ENCODE measurements around the gene SDK1. TPM values are rescaled to one million over a fixed set of nuclear protein-coding genes. Genes with fewer than 3 reads are reported as not detected.

SDK1 gene
- polyA plus RNA-seq, 2 donors: 0.33 to 0.47 TPM

DNA sequence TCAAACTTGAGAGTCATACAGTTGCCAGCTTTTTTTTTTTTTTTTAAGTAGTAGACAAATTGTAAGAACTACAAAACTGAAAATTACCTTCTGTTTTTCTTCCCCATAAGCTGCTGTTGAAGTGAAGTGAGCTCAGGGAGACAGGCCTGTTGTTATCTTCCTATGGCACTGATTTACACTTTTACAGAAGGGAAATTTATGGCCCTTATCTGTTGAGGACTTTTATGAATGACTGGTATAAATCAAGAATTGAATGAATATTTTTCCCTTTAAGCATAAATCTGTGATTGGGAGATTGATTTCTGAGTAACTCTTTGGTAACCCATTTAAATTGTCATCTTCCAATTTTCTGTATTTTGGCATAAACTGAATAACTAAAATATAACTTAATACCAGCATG, 124.0 kb downstream of the SDK1 start:
- Histone ChIP-seq H3K27me3 (ENCODE audit: control insufficient read depth in 1 of 2, insufficient read depth in 2 of 2, low read length in 2 of 2) (no peaks in the 10 kb centered on the region), H3K4me3 (ENCODE audit: low read depth in 1 of 2, low read length in 2 of 2) (no peak overlapping the region), H3K9me3 (ENCODE audit: control insufficient read depth in 2 of 2, insufficient read depth in 1 of 2, low read depth in 1 of 2, low read length in 1 of 2) (no peaks in the 10 kb centered on the region), H3K36me3 (ENCODE audit: control insufficient read depth in 2 of 2, insufficient read depth in 2 of 2, low read length in 1 of 2) (no peaks in the 10 kb centered on the region), H3K4me1 (ENCODE audit: control insufficient read depth in 2 of 2, insufficient read depth in 2 of 2, low read length in 1 of 2) (no peaks in the 10 kb centered on the region), H3K27ac (ENCODE audit: low read depth in 2 of 2, low read length in 1 of 2) (no peak overlapping the region)

DNA sequence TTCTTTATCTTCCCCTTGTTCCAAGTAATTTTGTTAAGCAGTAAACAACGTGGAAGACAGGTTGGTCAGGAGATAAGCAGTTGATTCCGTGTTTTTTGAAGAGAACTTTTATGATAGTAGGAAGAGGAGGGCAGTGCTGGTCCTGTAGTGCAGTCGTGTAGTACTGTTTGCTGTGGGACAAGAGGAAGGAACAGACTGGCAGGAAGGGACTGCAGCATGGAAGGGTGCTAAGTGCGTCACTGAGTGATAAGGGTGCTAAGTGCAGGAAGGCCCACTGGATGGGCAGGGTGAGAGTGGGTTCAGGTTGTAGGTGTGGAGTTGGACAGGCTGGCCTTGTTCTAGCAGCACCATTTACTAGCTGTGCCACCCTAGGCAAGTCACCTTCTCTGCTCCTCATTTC, 125.0 kb downstream of the SDK1 start:
- Histone ChIP-seq H3K36me3 (ENCODE audit: control insufficient read depth in 2 of 2, insufficient read depth in 2 of 2, low read length in 1 of 2) (no peaks in the 10 kb centered on the region), H3K4me3 (ENCODE audit: low read depth in 1 of 2, low read length in 2 of 2) (no peak overlapping the region), H3K27me3 (ENCODE audit: control insufficient read depth in 1 of 2, insufficient read depth in 2 of 2, low read length in 2 of 2) (no peaks in the 10 kb centered on the region), H3K4me1 (ENCODE audit: control insufficient read depth in 2 of 2, insufficient read depth in 2 of 2, low read length in 1 of 2) (no peaks in the 10 kb centered on the region), H3K27ac (ENCODE audit: low read depth in 2 of 2, low read length in 1 of 2) (no peak overlapping the region), H3K9me3 (ENCODE audit: control insufficient read depth in 2 of 2, insufficient read depth in 1 of 2, low read depth in 1 of 2, low read length in 1 of 2) (no peaks in the 10 kb centered on the region)
- WGBS, 2 donors: 65 to 67% methylated on average over 4 of the region's 4 CpGs

DNA sequence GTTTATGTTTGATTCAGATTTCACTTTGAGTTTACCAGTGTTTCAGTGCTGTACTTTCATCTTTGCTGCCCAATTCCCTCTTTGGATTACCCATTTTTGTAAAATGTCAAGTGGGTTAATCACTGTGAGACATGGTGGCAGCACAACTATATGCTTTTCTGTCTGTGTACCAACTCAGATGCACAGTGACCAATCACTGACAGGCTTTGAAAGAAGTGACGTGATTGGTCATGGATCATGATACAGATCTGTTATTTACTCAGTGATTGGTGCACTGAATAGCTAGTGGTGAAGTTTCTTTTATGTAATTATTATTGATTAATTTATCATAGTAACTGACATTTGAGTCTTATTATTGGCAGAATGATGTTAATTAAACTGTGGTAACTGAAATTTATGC, 126.9 kb downstream of the SDK1 start:
- H3K27ac ChIP-seq (ENCODE audit: low read depth in 2 of 2, low read length in 1 of 2): no peak overlapping the region
- no peaks in the 10 kb centered on the region for H3K9me3 ChIP-seq (ENCODE audit: control insufficient read depth in 2 of 2, insufficient read depth in 1 of 2, low read depth in 1 of 2, low read length in 1 of 2)
- H3K4me3 ChIP-seq (ENCODE audit: low read depth in 1 of 2, low read length in 2 of 2): no peak overlapping the region
- H3K27me3 ChIP-seq (ENCODE audit: control insufficient read depth in 1 of 2, insufficient read depth in 2 of 2, low read length in 2 of 2): no peaks in the 10 kb centered on the region
- no peaks in the 10 kb centered on the region for H3K4me1 ChIP-seq (ENCODE audit: control insufficient read depth in 2 of 2, insufficient read depth in 2 of 2, low read length in 1 of 2)
- no peaks in the 10 kb centered on the region for H3K36me3 ChIP-seq (ENCODE audit: control insufficient read depth in 2 of 2, insufficient read depth in 2 of 2, low read length in 1 of 2)
- WGBS, 2 donors: 88 to 96% methylated on average over 1 of the region's 1 CpG

DNA sequence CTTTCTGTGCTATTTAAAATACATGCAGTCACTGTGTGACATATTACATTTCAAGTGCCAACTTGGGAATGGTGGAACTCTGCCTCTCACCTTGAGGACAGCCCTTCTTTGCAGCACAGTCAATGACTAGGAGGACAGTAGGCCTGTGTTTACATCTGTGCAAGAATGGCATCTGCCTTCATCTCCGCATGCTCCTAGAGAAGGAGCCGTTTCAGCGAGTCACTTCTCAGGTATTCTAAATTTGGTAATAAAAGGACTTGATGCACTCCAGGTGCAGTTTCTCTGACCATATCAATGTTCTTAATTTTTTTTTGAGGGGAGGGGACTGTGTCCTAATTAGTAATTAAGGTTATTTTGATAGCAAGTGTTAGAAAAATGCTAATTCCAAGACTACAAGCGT, 128.9 kb downstream of the SDK1 start:
- Histone ChIP-seq H3K4me3 (ENCODE audit: low read depth in 1 of 2, low read length in 2 of 2) (no peak overlapping the region), H3K27me3 (ENCODE audit: control insufficient read depth in 1 of 2, insufficient read depth in 2 of 2, low read length in 2 of 2) (no peaks in the 10 kb centered on the region), H3K4me1 (ENCODE audit: control insufficient read depth in 2 of 2, insufficient read depth in 2 of 2, low read length in 1 of 2) (no peaks in the 10 kb centered on the region), H3K27ac (ENCODE audit: low read depth in 2 of 2, low read length in 1 of 2) (no peak overlapping the region), H3K9me3 (ENCODE audit: control insufficient read depth in 2 of 2, insufficient read depth in 1 of 2, low read depth in 1 of 2, low read length in 1 of 2) (no peaks in the 10 kb centered on the region), H3K36me3 (ENCODE audit: control insufficient read depth in 2 of 2, insufficient read depth in 2 of 2, low read length in 1 of 2) (no peaks in the 10 kb centered on the region)
- WGBS, 2 donors: 88 to 89% methylated on average over 4 of the region's 4 CpGs

DNA sequence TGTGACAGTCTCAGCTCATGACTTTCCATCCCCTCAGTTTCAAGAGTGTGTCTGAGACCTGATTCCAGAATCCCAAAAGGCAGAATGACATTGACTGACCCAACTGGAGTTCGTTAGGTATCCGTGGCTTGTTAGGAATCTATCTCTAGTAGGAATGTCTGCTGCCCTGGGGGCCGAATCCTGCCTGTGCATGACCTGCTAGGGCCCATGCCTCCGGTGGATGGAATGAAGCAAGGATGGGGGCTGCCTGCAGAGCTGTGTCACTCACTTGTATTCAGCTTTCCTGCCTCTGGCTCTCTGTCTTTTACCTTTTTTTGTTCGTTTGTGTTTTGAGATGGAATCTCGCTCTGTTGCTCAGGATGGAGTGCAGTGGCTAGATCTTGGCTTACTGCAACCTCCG, 129.5 kb downstream of the SDK1 start:
- H3K27ac ChIP-seq (ENCODE audit: low read depth in 2 of 2, low read length in 1 of 2): no peak overlapping the region
- 80 to 82% methylated on average over 7 of the region's 7 CpGs for WGBS, 2 donors

DNA sequence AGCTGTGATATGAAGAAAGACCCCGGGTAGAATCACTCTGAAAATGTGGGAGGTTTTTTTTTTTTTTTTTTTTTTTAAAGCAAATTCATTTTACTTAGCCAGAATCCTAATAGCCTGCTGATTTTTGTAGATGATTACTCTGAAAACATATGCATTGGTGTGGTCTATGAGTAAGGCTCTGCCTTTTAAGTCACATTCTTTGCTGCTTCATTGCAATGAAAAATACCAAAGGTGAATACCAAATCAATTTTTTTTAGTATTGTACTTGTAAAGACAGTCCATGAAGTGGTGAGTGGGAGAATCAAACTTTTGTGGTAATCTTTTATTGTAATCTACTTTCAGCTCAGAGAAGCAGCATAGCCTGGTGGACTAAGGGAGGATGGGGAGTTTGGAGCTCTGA, 130.3 kb downstream of the SDK1 start:
- WGBS, 2 donors: 61 to 77% methylated on average over 1 of the region's 1 CpG
- H3K9me3 ChIP-seq (ENCODE audit: control insufficient read depth in 2 of 2, insufficient read depth in 1 of 2, low read depth in 1 of 2, low read length in 1 of 2): no peaks in the 10 kb centered on the region
- H3K27ac ChIP-seq (ENCODE audit: low read depth in 2 of 2, low read length in 1 of 2): no peak overlapping the region
- H3K36me3 ChIP-seq (ENCODE audit: control insufficient read depth in 2 of 2, insufficient read depth in 2 of 2, low read length in 1 of 2): no peaks in the 10 kb centered on the region
- no peak overlapping the region for H3K4me3 ChIP-seq (ENCODE audit: low read depth in 1 of 2, low read length in 2 of 2)
- no peaks in the 10 kb centered on the region for H3K4me1 ChIP-seq (ENCODE audit: control insufficient read depth in 2 of 2, insufficient read depth in 2 of 2, low read length in 1 of 2)
- H3K27me3 ChIP-seq (ENCODE audit: control insufficient read depth in 1 of 2, insufficient read depth in 2 of 2, low read length in 2 of 2): no peaks in the 10 kb centered on the region

More for the DNA sequence above, 129.5 kb downstream of the SDK1 start:
- no peaks in the 10 kb centered on the region for H3K4me1 ChIP-seq (ENCODE audit: control insufficient read depth in 2 of 2, insufficient read depth in 2 of 2, low read length in 1 of 2)
- no peak overlapping the region for H3K4me3 ChIP-seq (ENCODE audit: low read depth in 1 of 2, low read length in 2 of 2)
- H3K27me3 ChIP-seq (ENCODE audit: control insufficient read depth in 1 of 2, insufficient read depth in 2 of 2, low read length in 2 of 2): no peaks in the 10 kb centered on the region
- no peaks in the 10 kb centered on the region for H3K9me3 ChIP-seq (ENCODE audit: control insufficient read depth in 2 of 2, insufficient read depth in 1 of 2, low read depth in 1 of 2, low read length in 1 of 2)
- no peaks in the 10 kb centered on the region for H3K36me3 ChIP-seq (ENCODE audit: control insufficient read depth in 2 of 2, insufficient read depth in 2 of 2, low read length in 1 of 2)

DNA sequence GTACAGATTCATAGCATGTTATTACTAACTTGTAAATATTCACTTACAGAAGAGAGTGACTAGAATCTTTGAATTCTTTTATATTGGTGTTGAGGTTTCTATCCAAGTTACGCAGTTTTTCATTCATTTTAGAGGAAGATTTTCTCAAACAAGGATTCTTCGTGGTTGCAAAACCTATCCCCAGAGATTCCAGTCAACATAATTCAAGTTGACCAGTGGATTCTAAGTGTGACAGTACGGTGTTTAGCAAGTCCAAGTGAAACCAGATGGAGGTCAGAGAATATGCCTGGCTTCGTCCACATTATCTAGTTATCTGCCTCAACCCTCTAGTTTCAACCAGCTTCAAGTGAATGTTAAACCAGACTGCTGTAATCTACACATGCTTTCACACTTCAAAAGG, 131.9 kb downstream of the SDK1 start:
- Histone ChIP-seq H3K4me1 (ENCODE audit: control insufficient read depth in 2 of 2, insufficient read depth in 2 of 2, low read length in 1 of 2) (no peaks in the 10 kb centered on the region), H3K27me3 (ENCODE audit: control insufficient read depth in 1 of 2, insufficient read depth in 2 of 2, low read length in 2 of 2) (no peaks in the 10 kb centered on the region), H3K4me3 (ENCODE audit: low read depth in 1 of 2, low read length in 2 of 2) (no peak overlapping the region), H3K27ac (ENCODE audit: low read depth in 2 of 2, low read length in 1 of 2) (no peak overlapping the region), H3K36me3 (ENCODE audit: control insufficient read depth in 2 of 2, insufficient read depth in 2 of 2, low read length in 1 of 2) (no peaks in the 10 kb centered on the region), H3K9me3 (ENCODE audit: control insufficient read depth in 2 of 2, insufficient read depth in 1 of 2, low read depth in 1 of 2, low read length in 1 of 2) (no peaks in the 10 kb centered on the region)
- WGBS, 2 donors: 82 to 88% methylated on average over 4 of the region's 4 CpGs

DNA sequence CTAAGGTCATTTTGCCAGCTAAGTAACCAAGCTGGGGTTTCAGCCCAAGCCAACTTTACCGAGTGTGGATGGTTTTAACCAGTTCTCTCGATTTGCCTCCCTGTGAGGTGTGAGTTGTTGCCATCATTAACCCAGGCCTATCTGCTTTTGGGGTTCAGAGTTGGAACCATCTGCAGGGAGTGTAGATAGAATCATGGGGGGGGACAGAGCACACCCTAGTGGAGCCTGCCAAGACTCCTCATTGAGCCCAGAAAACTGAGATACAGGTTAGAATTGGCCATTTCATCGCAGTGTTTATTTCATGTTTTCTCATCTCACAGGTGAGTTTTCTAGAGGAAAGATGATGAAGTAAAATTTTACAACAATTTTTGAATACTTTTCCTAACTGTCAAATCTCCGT, 133.6 kb downstream of the SDK1 start:
- 91 to 92% methylated on average over 4 of the region's 4 CpGs for WGBS, 2 donors
- Histone ChIP-seq H3K36me3 (ENCODE audit: control insufficient read depth in 2 of 2, insufficient read depth in 2 of 2, low read length in 1 of 2) (no peaks in the 10 kb centered on the region), H3K27me3 (ENCODE audit: control insufficient read depth in 1 of 2, insufficient read depth in 2 of 2, low read length in 2 of 2) (no peaks in the 10 kb centered on the region), H3K9me3 (ENCODE audit: control insufficient read depth in 2 of 2, insufficient read depth in 1 of 2, low read depth in 1 of 2, low read length in 1 of 2) (no peaks in the 10 kb centered on the region), H3K4me1 (ENCODE audit: control insufficient read depth in 2 of 2, insufficient read depth in 2 of 2, low read length in 1 of 2) (no peaks in the 10 kb centered on the region), H3K4me3 (ENCODE audit: low read depth in 1 of 2, low read length in 2 of 2) (no peak overlapping the region), H3K27ac (ENCODE audit: low read depth in 2 of 2, low read length in 1 of 2) (no peak overlapping the region)

DNA sequence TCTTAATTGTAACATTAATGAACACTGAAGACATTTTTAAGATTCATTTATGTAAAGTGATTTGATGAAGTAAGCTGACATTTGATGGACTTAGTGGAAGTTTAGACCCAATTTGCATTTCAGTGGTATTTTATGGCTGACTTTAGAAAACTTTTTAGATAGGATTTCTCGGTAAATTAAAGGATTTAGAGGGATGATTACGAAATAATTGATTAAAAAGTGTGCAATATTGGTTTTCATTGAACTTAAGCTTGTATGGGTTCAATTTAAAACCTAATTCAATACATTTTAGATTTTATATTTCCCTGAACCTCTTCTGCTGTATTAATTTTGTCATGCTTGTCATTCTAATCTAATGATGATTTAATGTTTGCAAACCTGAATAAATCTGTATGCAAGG, 135.1 kb downstream of the SDK1 start:
- no peak overlapping the region for H3K4me3 ChIP-seq (ENCODE audit: low read depth in 1 of 2, low read length in 2 of 2)
- WGBS, 2 donors: 89 to 93% methylated on average over 2 of the region's 2 CpGs
- no peaks in the 10 kb centered on the region for H3K4me1 ChIP-seq (ENCODE audit: control insufficient read depth in 2 of 2, insufficient read depth in 2 of 2, low read length in 1 of 2)
- H3K36me3 ChIP-seq (ENCODE audit: control insufficient read depth in 2 of 2, insufficient read depth in 2 of 2, low read length in 1 of 2): no peaks in the 10 kb centered on the region
- H3K27ac ChIP-seq (ENCODE audit: low read depth in 2 of 2, low read length in 1 of 2): no peak overlapping the region
- H3K27me3 ChIP-seq (ENCODE audit: control insufficient read depth in 1 of 2, insufficient read depth in 2 of 2, low read length in 2 of 2): no peaks in the 10 kb centered on the region
- H3K9me3 ChIP-seq (ENCODE audit: control insufficient read depth in 2 of 2, insufficient read depth in 1 of 2, low read depth in 1 of 2, low read length in 1 of 2): no peaks in the 10 kb centered on the region

DNA sequence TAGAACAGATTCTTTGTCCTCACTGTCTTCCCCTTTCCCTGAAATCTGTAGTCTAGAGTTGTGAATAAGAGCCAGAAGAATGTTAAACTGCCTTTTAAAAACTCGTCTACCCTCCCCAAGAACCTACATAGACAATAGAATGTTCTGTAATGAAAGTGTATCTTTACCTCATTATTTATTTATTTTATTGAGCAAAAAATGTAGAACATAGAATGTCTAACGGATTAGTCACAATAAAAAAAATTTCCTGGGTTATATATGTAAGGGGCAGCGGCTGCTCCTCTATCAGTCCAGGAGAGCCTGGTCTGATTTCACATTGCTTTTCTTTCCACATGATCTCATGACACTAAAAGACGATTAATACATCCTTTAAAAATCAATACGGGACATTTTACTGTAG, 135.7 kb downstream of the SDK1 start:
- Histone ChIP-seq H3K4me3 (ENCODE audit: low read depth in 1 of 2, low read length in 2 of 2) (no peak overlapping the region), H3K27me3 (ENCODE audit: control insufficient read depth in 1 of 2, insufficient read depth in 2 of 2, low read length in 2 of 2) (no peaks in the 10 kb centered on the region), H3K36me3 (ENCODE audit: control insufficient read depth in 2 of 2, insufficient read depth in 2 of 2, low read length in 1 of 2) (no peaks in the 10 kb centered on the region), H3K9me3 (ENCODE audit: control insufficient read depth in 2 of 2, insufficient read depth in 1 of 2, low read depth in 1 of 2, low read length in 1 of 2) (no peaks in the 10 kb centered on the region), H3K27ac (ENCODE audit: low read depth in 2 of 2, low read length in 1 of 2) (no peak overlapping the region), H3K4me1 (ENCODE audit: control insufficient read depth in 2 of 2, insufficient read depth in 2 of 2, low read length in 1 of 2) (no peaks in the 10 kb centered on the region)
- WGBS, 2 donors: 86% methylated on average over 5 of the region's 5 CpGs

All from esophagus (tissue), 2 donors.